Measurements from ENCODE around the gene RBM43. TPM values are rescaled to one million over a fixed set of nuclear protein-coding genes. Genes with fewer than 3 reads are reported as not detected.

Gene RBM43
- total and polyA plus RNA-seq, 12 donors = 5.0 to 38.7 (median 12.1) TPM

DNA sequence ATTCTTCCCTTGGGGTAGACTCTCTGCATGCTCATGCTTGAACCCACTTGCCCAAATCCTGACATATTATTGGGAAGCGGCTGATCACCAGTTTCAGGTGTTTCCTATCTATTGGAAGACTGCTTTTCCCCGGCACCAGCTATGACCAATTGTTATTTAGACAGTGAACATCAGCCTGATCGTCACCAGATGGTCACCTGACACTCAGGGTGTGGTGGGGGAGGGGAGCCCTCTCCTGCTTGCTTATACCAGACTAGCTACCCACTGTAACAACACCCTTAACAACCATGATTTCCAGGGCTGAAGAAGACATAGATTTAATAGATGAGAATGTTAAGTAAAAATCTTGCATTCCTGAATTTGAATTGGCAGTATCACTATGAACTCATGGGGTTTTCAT lies 44.3 kb downstream of the RBM43 start:
- Histone ChIP-seq H3K4me3 (no peak overlapping the region), H3K27me3 (no peaks in the 10 kb centered on the region), H3K27ac (no peak overlapping the region), H3K4me1 (replicated peaks in 1 of 2) (no peaks in the 10 kb centered on the region), H3K9me3 (replicated peaks in 1 of 3) (no peaks in the 10 kb centered on the region), H3K36me3 (replicated peaks in 1 of 2) (no peaks in the 10 kb centered on the region)
- 66 to 77% (median 73%) methylated on average over 3 of the region's 3 CpGs for WGBS, 4 donors
- intact Hi-C loops (cut with DNase I) = no loop called here
- DNase-seq = no peak
- TF ChIP-seq POLR2A (IDR thresholded peaks at IDR 0.05) (no peak), CTCF (IDR thresholded peaks at IDR 0.05) (no peak)

DNA sequence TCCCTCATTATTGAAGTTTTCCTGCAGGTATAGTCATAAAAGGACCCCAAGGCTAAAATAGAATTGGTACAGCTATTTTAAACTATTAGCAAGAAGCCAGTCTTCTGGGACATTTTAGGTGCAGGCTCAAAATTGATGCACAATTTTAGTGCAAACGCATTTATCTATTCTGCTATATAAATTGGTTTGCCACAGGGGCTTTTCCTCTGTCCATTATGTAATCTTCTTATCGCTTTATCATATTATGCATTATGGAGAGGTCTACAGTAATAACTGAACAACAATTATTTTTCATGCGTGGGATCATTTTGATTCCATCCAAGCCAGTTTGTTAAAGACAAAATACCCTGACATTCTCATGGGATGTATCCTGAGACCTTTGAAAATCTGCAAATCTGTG lies 54.6 kb downstream of the RBM43 start:
- no peaks in the 10 kb centered on the region for H3K27me3 ChIP-seq
- H3K36me3 ChIP-seq (replicated peaks in 1 of 2) = no peaks in the 10 kb centered on the region
- H3K9me3 ChIP-seq (replicated peaks in 1 of 3) = no peaks in the 10 kb centered on the region
- 80 to 91% (median 84%) methylated on average over 3 of the region's 3 CpGs for WGBS, 4 donors
- H3K27ac ChIP-seq = no peak overlapping the region
- no peak for TF ChIP-seq CTCF (IDR thresholded peaks at IDR 0.05)
- TF ChIP-seq POLR2A (IDR thresholded peaks at IDR 0.05) = no peak
- no peak for DNase-seq
- H3K4me3 ChIP-seq = no peak overlapping the region
- intact Hi-C loops (cut with DNase I) = no loop called here
- no peaks in the 10 kb centered on the region for H3K4me1 ChIP-seq (replicated peaks in 1 of 2)

- intact Hi-C loops (cut with DNase I) = no loop called here
- no peak overlapping the region for H3K27ac ChIP-seq
- WGBS, 4 donors = 85 to 91% (median 89%) methylated on average over 4 of the region's 4 CpGs
Measured at GRCh38 chr2:151206446-151206968, 55.2 kb downstream of the RBM43 start.

DNA sequence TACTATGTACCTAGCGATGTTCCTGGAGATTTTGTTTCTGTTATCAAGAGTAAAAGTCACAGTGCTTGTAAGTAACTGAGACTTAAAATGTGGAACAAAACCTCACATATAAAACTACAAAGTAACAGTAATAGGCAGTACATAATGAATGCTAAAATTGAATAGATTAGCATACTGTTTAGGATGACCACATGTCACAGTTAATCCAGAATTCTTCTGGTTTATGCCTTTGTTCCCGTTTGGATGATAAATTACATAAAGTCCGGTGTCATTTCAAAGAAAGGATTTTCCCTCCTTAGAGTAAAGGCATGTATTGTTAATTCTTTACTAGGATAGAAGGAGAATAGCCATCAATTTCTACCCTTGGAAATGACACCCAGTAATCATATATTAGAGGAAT lies 56.1 kb downstream of the RBM43 start:
- 73 to 83% (median 75%) methylated on average over 3 of the region's 3 CpGs for WGBS, 4 donors
- TF ChIP-seq CTCF (IDR thresholded peaks at IDR 0.05) = no peak
- TF ChIP-seq POLR2A (IDR thresholded peaks at IDR 0.05) = no peak

More at GRCh38 chr2:151206446-151206968, 55.2 kb downstream of the RBM43 start:
- no peaks in the 10 kb centered on the region for H3K4me1 ChIP-seq (replicated peaks in 1 of 2)
- no peak overlapping the region for H3K4me3 ChIP-seq
- no peaks in the 10 kb centered on the region for H3K9me3 ChIP-seq (replicated peaks in 1 of 3)
- no peaks in the 10 kb centered on the region for H3K36me3 ChIP-seq (replicated peaks in 1 of 2)
- DNase-seq = no peak
- no peaks in the 10 kb centered on the region for H3K27me3 ChIP-seq
- TF ChIP-seq CTCF (IDR thresholded peaks at IDR 0.05) = no peak
- TF ChIP-seq POLR2A (IDR thresholded peaks at IDR 0.05) = no peak

More for the DNA sequence above, 56.1 kb downstream of the RBM43 start:
- Histone ChIP-seq H3K27me3 (no peaks in the 10 kb centered on the region), H3K36me3 (replicated peaks in 1 of 2) (no peaks in the 10 kb centered on the region), H3K27ac (no peak overlapping the region), H3K4me1 (replicated peaks in 1 of 2) (no peaks in the 10 kb centered on the region), H3K9me3 (replicated peaks in 1 of 3) (no peaks in the 10 kb centered on the region), H3K4me3 (no peak overlapping the region)
- intact Hi-C loops (cut with DNase I) = no loop called here
- no peak for DNase-seq

All from adrenal gland (tissue), 12 donors.